Astrocyte (in vitro differentiated cells and primary cell): Measurements from ENCODE around the gene LIPG. TPM values are rescaled to one million over a fixed set of nuclear protein-coding genes. Genes with fewer than 3 reads are reported as not detected.
A peak's percentile ranks its signal among the peaks of the same experiment; 100 is the strongest.

Experiments used
- DNase-seq: peaks from one replicate; pipeline ENCODE4 v3.0.0-alpha.2; 2010; ENCODE audit warnings: low read depth
- FAIRE-seq: peaks from 2 replicates; lab custom pipeline; 2011; peaks lifted over from hg19 to GRCh38; lab: Jason Lieb, UNC
- H2AFZ ChIP-seq: 2 replicates; pipeline ENCODE4 v1.6.0; 2012; ENCODE audit warnings: low read depth, low read length, inconsistent platforms
- H3K27ac ChIP-seq: 2 replicates; pipeline ENCODE4 v1.5.1; 2011; ENCODE audit warnings: low read depth, low read length, inconsistent platforms
- H3K27me3 ChIP-seq: 2 replicates; pipeline ENCODE4 v1.6.0; 2011; ENCODE audit warnings: low read length, inconsistent platforms; ENCODE audit not compliant: insufficient read depth
- H3K36me3 ChIP-seq: 2 replicates; pipeline ENCODE4 v1.5.1; 2011; ENCODE audit warnings: low read length, inconsistent platforms; ENCODE audit not compliant: insufficient read depth
- H3K4me1 ChIP-seq: 2 replicates; pipeline ENCODE4 v1.5.1; 2011; ENCODE audit warnings: low read length, inconsistent platforms; ENCODE audit not compliant: insufficient read depth
- H3K4me2 ChIP-seq: 2 replicates; pipeline ENCODE4 v1.6.0; 2012; ENCODE audit warnings: low read length, inconsistent platforms
- H3K4me3 ChIP-seq: 2 replicates; pipeline ENCODE4 v1.5.1; 2011; ENCODE audit warnings: low read depth, mild to moderate bottlenecking, low read length, inconsistent platforms; ENCODE audit not compliant: insufficient read depth
- H3K79me2 ChIP-seq: 2 replicates; pipeline ENCODE4 v1.6.0; 2012; ENCODE audit warnings: mild to moderate bottlenecking, low read length, inconsistent platforms; ENCODE audit not compliant: insufficient read depth
- H3K9ac ChIP-seq: 2 replicates; pipeline ENCODE4 v1.6.0; 2012; ENCODE audit warnings: mild to moderate bottlenecking, low read length, inconsistent platforms
- H3K9me3 ChIP-seq: 2 replicates; pipeline ENCODE4 v1.5.1; 2012; ENCODE audit warnings: low read depth, mild to moderate bottlenecking, low read length, inconsistent platforms; ENCODE audit not compliant: insufficient read depth
- H4K20me1 ChIP-seq: 2 replicates; pipeline ENCODE4 v1.6.0; 2012; ENCODE audit warnings: low read length, inconsistent platforms; ENCODE audit not compliant: insufficient read depth
- H3K27ac Mint-ChIP-seq: one replicate; pipeline ENCODE4 v1.8.0; 2021; ENCODE audit warnings: mild to moderate bottlenecking, mixed read lengths; ENCODE audit not compliant: unreplicated experiment
- H3K27me3 Mint-ChIP-seq: one replicate; pipeline ENCODE4 v1.8.0; 2021; ENCODE audit warnings: low read depth, mixed read lengths; ENCODE audit not compliant: unreplicated experiment
- H3K36me3 Mint-ChIP-seq: one replicate; pipeline ENCODE4 v1.8.0; 2021; ENCODE audit warnings: low read depth, mixed read lengths; ENCODE audit not compliant: unreplicated experiment
- H3K4me1 Mint-ChIP-seq: one replicate; pipeline ENCODE4 v1.8.0; 2021; ENCODE audit warnings: low read depth, mixed read lengths; ENCODE audit not compliant: unreplicated experiment
- H3K4me3 Mint-ChIP-seq: one replicate; pipeline ENCODE4 v1.8.0; 2021; ENCODE audit warnings: mild to moderate bottlenecking, moderate library complexity, mixed read lengths; ENCODE audit not compliant: unreplicated experiment
- H3K9me3 Mint-ChIP-seq: one replicate; pipeline ENCODE4 v1.8.0; 2021; ENCODE audit warnings: mild to moderate bottlenecking, mixed read lengths; ENCODE audit not compliant: unreplicated experiment
- EZH2 ChIP-seq: IDR thresholded peaks from 2 replicates; pipeline ENCODE4 v1.6.1; 2012; ENCODE audit warnings: mild to moderate bottlenecking, low read length, inconsistent platforms; ENCODE audit not compliant: insufficient read depth
- total RNA-seq: library from RNA; stranded (reverse); gene quantifications from 2 replicates; pipeline ENCODE4 v1.2.1, GENCODE V29; 2021
- TF ChIP-seq, protein P1 (sequence below): IDR thresholded peaks from 2 replicates; pipeline ENCODE4 v1.5.1; 2011; ENCODE audit warnings: low read depth, mild to moderate bottlenecking, inconsistent platforms, low read length, moderate library complexity; ENCODE audit not compliant: insufficient read depth

Gene LIPG
- total RNA-seq, 1 donor from 2014 or later: 18.3 TPM

DNA sequence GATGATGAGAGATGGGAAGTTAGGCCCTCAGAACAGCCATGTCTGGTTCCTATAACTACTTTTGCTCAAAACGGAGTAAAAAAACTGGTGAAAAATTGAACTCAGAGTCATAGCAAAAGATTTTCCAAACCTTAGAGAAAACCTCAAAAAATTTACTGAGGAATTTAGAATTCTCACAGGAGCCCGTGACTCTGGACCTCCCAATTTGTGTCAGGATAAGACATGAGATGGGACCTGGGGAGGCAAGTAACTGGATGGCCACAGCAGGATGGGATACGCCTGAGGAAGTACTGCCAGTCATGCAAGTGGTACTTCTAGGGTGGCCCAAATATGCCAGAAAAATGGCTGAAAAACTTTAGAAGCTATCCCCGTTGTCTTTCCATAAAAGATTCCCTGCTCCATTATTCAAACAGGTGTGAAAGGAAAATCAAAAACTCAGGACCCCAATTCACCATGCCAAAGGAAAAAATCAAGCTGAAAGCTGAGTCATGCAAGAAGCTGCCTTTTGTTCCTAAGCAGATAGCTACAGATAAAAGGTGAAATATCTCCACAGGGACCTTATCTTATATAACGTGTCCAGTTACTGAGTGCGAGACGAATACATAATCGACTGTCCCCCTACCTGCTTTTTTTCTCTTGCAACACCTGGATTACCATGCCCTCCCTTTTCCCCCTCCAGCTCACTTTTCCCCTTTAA is 34.1 kb upstream of the LIPG start:
- Histone ChIP-seq H3K9me3 (no peaks in the 10 kb centered on the region), H4K20me1 (no peaks in the 10 kb centered on the region), H2AFZ (no peak overlapping the region)

DNA sequence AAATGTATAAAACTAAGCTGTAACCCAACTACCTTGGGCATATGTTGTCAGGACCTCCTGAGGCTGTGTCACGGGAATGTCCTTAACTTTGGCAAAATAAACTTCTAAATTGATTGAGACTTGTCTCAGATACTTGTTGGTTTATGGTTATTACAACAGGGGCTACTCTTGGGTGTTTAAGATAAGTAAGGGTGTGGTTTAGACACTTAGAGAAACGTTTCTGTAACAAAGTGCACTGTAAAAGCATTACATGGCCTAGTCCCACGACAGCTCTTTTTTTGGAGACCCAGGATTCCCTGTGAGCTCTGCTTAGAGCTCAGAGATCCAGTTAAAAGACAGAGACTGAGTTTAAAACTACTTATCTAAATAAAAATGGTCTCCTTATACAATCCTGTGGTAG is 32.3 kb upstream of the LIPG start:
- DNase-seq: no peak
- no peaks in the 10 kb centered on the region for H3K9me3 ChIP-seq
- H3K36me3 Mint-ChIP-seq: no peaks in the 10 kb centered on the region

More for the DNA sequence above, 34.1 kb upstream of the LIPG start:
- H3K9ac ChIP-seq: no peak overlapping the region
- no peak for TF ChIP-seq EZH2
- TF ChIP-seq, protein P1, sequence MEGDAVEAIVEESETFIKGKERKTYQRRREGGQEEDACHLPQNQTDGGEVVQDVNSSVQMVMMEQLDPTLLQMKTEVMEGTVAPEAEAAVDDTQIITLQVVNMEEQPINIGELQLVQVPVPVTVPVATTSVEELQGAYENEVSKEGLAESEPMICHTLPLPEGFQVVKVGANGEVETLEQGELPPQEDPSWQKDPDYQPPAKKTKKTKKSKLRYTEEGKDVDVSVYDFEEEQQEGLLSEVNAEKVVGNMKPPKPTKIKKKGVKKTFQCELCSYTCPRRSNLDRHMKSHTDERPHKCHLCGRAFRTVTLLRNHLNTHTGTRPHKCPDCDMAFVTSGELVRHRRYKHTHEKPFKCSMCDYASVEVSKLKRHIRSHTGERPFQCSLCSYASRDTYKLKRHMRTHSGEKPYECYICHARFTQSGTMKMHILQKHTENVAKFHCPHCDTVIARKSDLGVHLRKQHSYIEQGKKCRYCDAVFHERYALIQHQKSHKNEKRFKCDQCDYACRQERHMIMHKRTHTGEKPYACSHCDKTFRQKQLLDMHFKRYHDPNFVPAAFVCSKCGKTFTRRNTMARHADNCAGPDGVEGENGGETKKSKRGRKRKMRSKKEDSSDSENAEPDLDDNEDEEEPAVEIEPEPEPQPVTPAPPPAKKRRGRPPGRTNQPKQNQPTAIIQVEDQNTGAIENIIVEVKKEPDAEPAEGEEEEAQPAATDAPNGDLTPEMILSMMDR: no peak
- H3K27me3 ChIP-seq: no peaks in the 10 kb centered on the region
- H3K27ac ChIP-seq: no peak overlapping the region
- Mint-ChIP-seq H3K27ac (no peak overlapping the region), H3K9me3 (peaks cover 8% of the 10 kb centered on the region), H3K4me3 (no peak overlapping the region), H3K36me3 (no peaks in the 10 kb centered on the region), H3K27me3 (no peaks in the 10 kb centered on the region), H3K4me1 (peaks cover 1% of the 10 kb centered on the region)
- H3K79me2 ChIP-seq: no peaks in the 10 kb centered on the region
- H3K36me3 ChIP-seq: no peaks in the 10 kb centered on the region
- H3K4me1 ChIP-seq: no peaks in the 10 kb centered on the region
- no peak overlapping the region for H3K4me3 ChIP-seq
- DNase-seq (no peak), FAIRE-seq (no peak)
- H3K4me2 ChIP-seq: no peak overlapping the region

More for the DNA sequence above, 32.3 kb upstream of the LIPG start:
- no peak overlapping the region for H2AFZ ChIP-seq
- H3K4me3 ChIP-seq: no peak overlapping the region
- no peaks in the 10 kb centered on the region for H4K20me1 ChIP-seq
- Mint-ChIP-seq H3K4me1 (peaks cover 1% of the 10 kb centered on the region), H3K4me3 (no peak overlapping the region), H3K9me3 (peaks cover 8% of the 10 kb centered on the region), H3K27ac (no peak overlapping the region), H3K27me3 (no peaks in the 10 kb centered on the region)
- H3K9ac ChIP-seq: no peak overlapping the region
- H3K4me1 ChIP-seq: no peaks in the 10 kb centered on the region
- no peaks in the 10 kb centered on the region for H3K27me3 ChIP-seq
- no peak for TF ChIP-seq EZH2
- TF ChIP-seq, protein P1: no peak
- FAIRE-seq: peak; percentile 34
- no peaks in the 10 kb centered on the region for H3K36me3 ChIP-seq
- no peak overlapping the region for H3K4me2 ChIP-seq
- no peak overlapping the region for H3K27ac ChIP-seq
- no peaks in the 10 kb centered on the region for H3K79me2 ChIP-seq
